T47D (cell line): ENCODE results near the gene STX12.
A peak's percentile ranks its signal among the peaks of the same experiment; 100 is the strongest.
"Not testable (repeated sequence)": the region's sequence is repeated elsewhere in the genome, so short reads cannot be mapped to it uniquely, and the experiment has no call there.

Source experiments
- DNase-seq, 2 experiments: peaks; one replicate each; pipeline versions ENCODE4 v3.0.0 to v3.0.0-alpha.2; 2011 to 2012; ENCODE audit warnings: low read depth in 1 of 2, low spot score in 1 of 2
- JUND ChIP-seq: IDR thresholded peaks from 2 replicates; pipeline ENCODE4 v1.6.1; 2012; ENCODE audit warnings: low read depth
- in situ Hi-C: cut with HindIII; loops from 2 replicates; pipeline ENCODE4 v1.10.0; 2016; ENCODE audit warnings: low sequenced_read_pairs, low pct_unique_long_range_greater_than_20kb

The STX12 gene

DNA sequence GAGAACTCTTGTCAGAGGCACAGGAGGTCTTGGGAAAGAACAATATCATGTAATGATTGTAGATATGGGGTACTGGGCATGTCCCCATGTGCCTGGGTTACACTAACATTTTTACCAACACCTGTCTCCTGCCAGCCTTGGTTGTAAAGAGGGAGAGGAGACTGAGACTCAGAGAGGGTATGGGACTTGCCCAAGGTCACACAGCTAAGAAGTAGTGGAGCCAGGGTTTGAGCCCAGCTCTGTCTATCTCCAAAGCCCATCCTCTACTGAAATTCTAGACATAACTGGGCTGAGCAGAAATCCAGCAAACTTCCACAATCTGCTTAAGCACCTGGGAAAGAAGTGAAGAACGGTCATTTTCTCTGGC lies 96.7 kb downstream of the STX12 start:
- no peak for DNase-seq
- no peak for TF ChIP-seq JUND
- in situ Hi-C loops, result no loop called here

DNA sequence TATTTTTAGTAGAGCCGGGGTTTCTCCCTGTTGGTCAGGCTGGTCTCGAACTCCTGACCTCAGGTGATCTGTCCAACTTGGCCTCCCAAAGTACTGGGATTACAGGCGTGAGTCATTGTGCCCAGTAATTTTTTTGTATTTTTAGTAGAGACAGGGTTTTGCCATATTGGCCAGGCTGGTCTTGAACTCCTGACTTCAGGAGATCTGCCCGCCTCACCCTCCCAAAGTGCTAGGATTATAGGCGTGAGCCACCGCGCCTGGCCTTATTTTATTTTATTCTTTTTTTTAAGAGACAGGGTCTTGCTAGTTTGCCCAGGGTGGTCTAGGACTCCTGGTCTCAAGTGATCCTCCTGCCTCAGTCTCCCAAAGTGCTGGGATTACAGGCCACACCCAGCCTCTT lies 98.1 kb downstream of the STX12 start:
- DNase-seq, in situ Hi-C loops: not testable (repeated sequence)

DNA sequence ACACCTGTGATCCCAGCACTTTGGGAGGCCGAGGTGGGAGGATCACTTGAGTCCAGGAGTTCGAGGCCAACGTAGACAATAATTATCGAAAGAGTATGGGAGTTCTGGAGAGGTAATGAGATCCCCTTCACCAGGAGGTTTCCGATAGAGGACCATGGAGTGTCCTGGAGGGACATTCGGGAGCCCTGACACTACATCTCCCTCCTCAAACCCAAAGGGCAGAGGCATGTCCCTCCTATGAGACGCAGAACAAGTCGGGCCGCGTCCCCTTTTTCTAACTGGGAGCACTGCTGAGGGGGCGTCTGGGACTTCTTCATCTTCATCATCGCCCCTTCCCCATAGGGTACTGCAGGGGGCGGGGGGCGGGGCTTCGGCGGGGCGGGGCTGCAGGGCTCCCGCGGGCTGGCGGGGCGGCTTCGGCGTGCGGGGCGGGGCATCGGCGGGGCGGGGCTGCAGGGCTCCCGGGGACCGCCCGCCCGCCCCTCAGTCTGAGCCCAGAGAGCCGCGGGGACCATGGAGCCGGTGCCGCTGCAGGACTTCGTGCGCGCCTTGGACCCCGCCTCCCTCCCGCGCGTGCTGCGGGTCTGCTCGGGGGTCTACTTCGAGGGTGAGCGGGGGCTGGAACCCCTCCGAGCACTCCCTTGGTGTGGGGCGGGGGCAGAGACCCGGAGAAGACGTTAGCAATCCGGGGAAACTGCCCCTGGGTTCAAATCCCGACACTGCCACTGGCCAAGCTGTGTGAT lies 99.2 kb downstream of the STX12 start, which contains the start of gene THEMIS2:
Gene THEMIS2, plus strand, starts transcription at position 486 of the 743 bp plus-strand sequence. Its CDS starts 28 bp downstream, at position 514.
- TF ChIP-seq JUND, result no peak
- peak; percentile 26 to 60 for DNase-seq
- in situ Hi-C loops, result no loop called here

DNA sequence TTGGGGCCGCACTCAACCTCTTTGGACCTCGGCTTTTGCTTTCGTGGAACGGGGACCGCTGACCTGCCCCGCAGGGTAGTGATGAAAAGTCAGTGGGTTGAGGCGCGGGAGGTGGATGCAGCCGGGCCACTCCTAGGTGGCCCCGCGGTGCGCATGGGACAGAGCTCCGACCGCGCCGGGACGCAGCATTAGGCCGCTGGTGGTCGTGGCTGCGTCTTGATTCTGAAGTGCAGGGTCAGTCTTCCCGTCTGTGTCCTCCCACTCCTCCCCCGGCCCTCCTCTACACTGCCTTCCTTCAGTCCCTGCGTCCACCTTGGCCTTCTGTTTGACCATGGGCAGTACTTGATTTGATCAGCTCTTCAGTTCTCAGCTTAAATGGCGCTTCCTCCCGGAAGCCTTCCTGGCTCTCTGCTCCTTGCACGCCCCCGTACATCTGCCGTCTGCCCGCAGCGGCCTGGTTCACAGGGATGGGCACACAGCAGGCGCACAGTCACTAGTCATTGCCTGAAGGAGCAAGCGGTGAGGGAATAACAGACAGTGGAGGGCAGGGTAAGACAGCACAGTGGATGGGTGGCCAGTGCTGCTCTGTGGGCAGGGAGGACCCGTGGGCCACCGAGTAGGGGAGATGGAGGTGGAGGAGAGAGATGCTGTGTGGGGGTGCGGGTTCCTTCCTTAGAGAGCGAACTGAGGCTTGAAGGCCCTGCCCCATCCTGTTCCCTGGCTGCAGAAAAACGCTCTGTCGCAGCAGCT lies 100.0 kb downstream of the STX12 start:
- in situ Hi-C loops, result no loop called here
- no peak for TF ChIP-seq JUND
- DNase-seq, result no peak

DNA sequence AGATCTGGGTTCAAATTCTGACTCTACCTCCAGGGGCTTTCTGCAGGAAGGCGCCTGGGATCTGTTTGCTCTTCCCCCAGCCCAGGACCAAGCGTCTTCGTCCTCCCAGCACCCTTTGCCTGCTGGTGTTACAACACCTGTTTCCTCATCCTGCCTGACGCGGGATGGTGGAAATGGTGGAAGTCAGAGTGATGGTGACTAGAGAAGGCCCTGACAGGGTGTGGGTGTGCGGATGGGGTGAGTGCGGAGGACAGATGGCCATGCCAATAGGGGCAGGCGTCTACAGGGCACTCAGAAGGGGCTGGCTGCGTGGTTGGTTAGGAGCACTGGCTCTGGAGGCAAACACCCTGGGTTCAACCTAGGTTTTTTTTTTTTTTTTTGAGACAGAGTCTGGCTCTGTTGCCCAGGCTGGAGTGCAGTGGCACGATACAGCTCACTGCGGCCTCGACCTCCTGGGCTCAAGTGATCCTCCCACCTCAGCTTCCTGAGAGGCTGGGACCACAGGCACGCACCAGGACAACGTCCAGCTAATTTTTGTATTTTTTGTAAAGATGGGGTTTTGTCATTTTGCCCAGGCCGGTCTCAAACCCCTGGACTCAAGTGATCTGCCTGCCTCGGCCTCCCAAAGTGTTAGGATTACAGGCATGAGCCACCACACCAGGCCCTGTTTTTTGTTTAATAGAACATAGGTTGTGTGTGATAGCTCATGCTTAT lies 100.8 kb downstream of the STX12 start:
- no peak for DNase-seq
- in situ Hi-C loops, result no loop called here
- TF ChIP-seq JUND, result no peak
